Measurements from ENCODE around the gene ING2. TPM values are rescaled to one million over a fixed set of nuclear protein-coding genes. Genes with fewer than 3 reads are reported as not detected.

Gene ING2
- total RNA-seq, 1 experiment from 2014 or later: 7.5 TPM

GRCh38 chr4:183527326-183527725, 22.5 kb downstream of the ING2 start:
- Histone ChIP-seq H3K9ac (ENCODE audit: low read length) (no peak overlapping the region), H3K27ac (ENCODE audit: low read length) (no peak overlapping the region), H3K4me1 (ENCODE audit: low read length) (no peaks in the 10 kb centered on the region)

DNA sequence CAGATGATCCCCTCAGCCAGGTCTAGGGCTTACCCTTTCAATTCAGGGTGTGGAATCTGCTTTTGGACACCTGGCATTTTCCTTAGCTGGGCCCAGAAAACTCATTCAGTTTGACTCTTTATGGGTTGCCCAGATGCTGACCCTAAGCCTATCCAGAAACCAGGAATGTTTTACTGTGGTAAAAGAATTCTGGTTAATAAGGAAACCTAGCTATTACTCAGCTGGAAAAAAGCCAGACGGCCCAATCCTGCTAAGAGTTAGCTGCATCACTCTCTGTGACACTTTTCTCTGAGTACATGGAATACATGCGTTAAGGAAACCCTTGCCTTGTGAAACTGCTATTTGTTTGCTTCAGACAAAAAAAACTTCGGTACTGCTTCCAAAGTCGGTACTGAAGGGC, 28.0 kb downstream of the ING2 start:
- H3K4me1 ChIP-seq (ENCODE audit: low read length): no peaks in the 10 kb centered on the region
- H3K9ac ChIP-seq (ENCODE audit: low read length): no peak overlapping the region
- no peaks in the 10 kb centered on the region for H3K9me3 ChIP-seq (ENCODE audit: low read length)
- H3K36me3 ChIP-seq (ENCODE audit: insufficient read depth, low read length): no peaks in the 10 kb centered on the region
- H3K27me3 ChIP-seq (ENCODE audit: low read length): no peaks in the 10 kb centered on the region
- H3K79me2 ChIP-seq (ENCODE audit: low read length): no peaks in the 10 kb centered on the region
- no peaks in the 10 kb centered on the region for H4K20me1 ChIP-seq (ENCODE audit: insufficient read depth, low read depth, low read length)
- H3K4me2 ChIP-seq (ENCODE audit: low read depth, low read length, poor library complexity, severe bottlenecking): no peak overlapping the region
- no peak overlapping the region for H3K27ac ChIP-seq (ENCODE audit: low read length)
- no peak for DNase-seq
- no peak overlapping the region for H3K4me3 ChIP-seq (ENCODE audit: low read length)
- H2AFZ ChIP-seq (ENCODE audit: low read length): no peak overlapping the region
- H3K9me2 ChIP-seq (replicated peaks; ENCODE audit: insufficient read depth, low read length): no peaks in the 10 kb centered on the region

More at GRCh38 chr4:183527326-183527725, 22.5 kb downstream of the ING2 start:
- no peak for DNase-seq
- Histone ChIP-seq H3K79me2 (ENCODE audit: low read length) (no peaks in the 10 kb centered on the region), H4K20me1 (ENCODE audit: insufficient read depth, low read depth, low read length) (no peaks in the 10 kb centered on the region), H3K4me2 (ENCODE audit: low read depth, low read length, poor library complexity, severe bottlenecking) (no peak overlapping the region), H3K27me3 (ENCODE audit: low read length) (no peaks in the 10 kb centered on the region), H3K9me3 (ENCODE audit: low read length) (no peaks in the 10 kb centered on the region), H3K4me3 (ENCODE audit: low read length) (no peak overlapping the region), H3K36me3 (ENCODE audit: insufficient read depth, low read length) (no peaks in the 10 kb centered on the region), H2AFZ (ENCODE audit: low read length) (no peak overlapping the region), H3K9me2 (replicated peaks; ENCODE audit: insufficient read depth, low read length) (no peaks in the 10 kb centered on the region)

- Histone ChIP-seq H3K27me3 (ENCODE audit: low read length) (no peaks in the 10 kb centered on the region), H3K9me3 (ENCODE audit: low read length) (no peaks in the 10 kb centered on the region), H3K4me3 (ENCODE audit: low read length) (no peak overlapping the region), H4K20me1 (ENCODE audit: insufficient read depth, low read depth, low read length) (no peaks in the 10 kb centered on the region), H3K4me2 (ENCODE audit: low read depth, low read length, poor library complexity, severe bottlenecking) (no peak overlapping the region), H3K27ac (ENCODE audit: low read length) (no peak overlapping the region), H3K4me1 (ENCODE audit: low read length) (no peaks in the 10 kb centered on the region), H3K79me2 (ENCODE audit: low read length) (no peaks in the 10 kb centered on the region), H3K36me3 (ENCODE audit: insufficient read depth, low read length) (no peaks in the 10 kb centered on the region), H3K9ac (ENCODE audit: low read length) (no peak overlapping the region), H3K9me2 (replicated peaks; ENCODE audit: insufficient read depth, low read length) (no peaks in the 10 kb centered on the region), H2AFZ (ENCODE audit: low read length) (no peak overlapping the region)
- DNase-seq: no peak
These were observed 28.8 kb downstream of the ING2 start for GRCh38 chr4:183533698-183534097.

DNA sequence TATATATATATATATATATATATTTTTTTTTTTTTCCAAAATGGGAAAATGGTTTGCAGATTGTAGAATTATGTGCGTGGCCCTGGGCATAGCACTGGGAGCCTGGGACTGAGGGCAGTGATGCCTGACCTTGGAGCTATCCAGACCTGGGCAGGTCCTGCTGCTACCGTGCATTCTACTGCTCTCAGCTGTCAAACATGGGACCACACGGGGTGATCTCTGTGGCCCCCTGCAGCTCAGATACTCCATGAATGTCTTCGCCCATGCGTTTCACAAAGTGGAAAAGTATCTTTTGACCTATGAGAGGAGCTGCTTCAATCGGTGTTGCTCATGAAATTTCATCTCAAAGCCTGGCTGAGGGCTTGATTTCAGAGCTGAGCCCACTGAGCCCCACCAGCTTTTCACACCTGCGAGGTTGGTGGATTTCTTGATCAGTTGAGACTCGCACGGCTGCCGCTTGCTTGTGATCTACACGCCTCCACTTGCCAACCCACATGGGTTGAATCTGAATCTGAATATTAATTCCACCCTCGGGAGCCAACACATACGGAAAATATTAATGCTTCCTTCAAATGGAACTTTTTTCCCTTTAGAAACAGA, 35.7 kb downstream of the ING2 start:
- no peaks in the 10 kb centered on the region for H4K20me1 ChIP-seq (ENCODE audit: insufficient read depth, low read depth, low read length)
- H3K4me1 ChIP-seq (ENCODE audit: low read length): no peaks in the 10 kb centered on the region
- no peak overlapping the region for H3K27ac ChIP-seq (ENCODE audit: low read length)
- no peaks in the 10 kb centered on the region for H3K9me2 ChIP-seq (replicated peaks; ENCODE audit: insufficient read depth, low read length)
- DNase-seq: no peak
- H3K4me3 ChIP-seq (ENCODE audit: low read length): no peak overlapping the region
- H3K36me3 ChIP-seq (ENCODE audit: insufficient read depth, low read length): no peaks in the 10 kb centered on the region
- no peaks in the 10 kb centered on the region for H3K79me2 ChIP-seq (ENCODE audit: low read length)
- no peak overlapping the region for H2AFZ ChIP-seq (ENCODE audit: low read length)
- no peaks in the 10 kb centered on the region for H3K9me3 ChIP-seq (ENCODE audit: low read length)
- H3K27me3 ChIP-seq (ENCODE audit: low read length): no peaks in the 10 kb centered on the region
- no peak overlapping the region for H3K4me2 ChIP-seq (ENCODE audit: low read depth, low read length, poor library complexity, severe bottlenecking)
- H3K9ac ChIP-seq (ENCODE audit: low read length): no peak overlapping the region

GRCh38 chr4:183541010-183541751, 36.3 kb downstream of the ING2 start:
- no peak overlapping the region for H3K4me3 ChIP-seq (ENCODE audit: low read length)
- H3K9ac ChIP-seq (ENCODE audit: low read length): no peak overlapping the region
- no peaks in the 10 kb centered on the region for H3K9me3 ChIP-seq (ENCODE audit: low read length)
- no peaks in the 10 kb centered on the region for H3K36me3 ChIP-seq (ENCODE audit: insufficient read depth, low read length)
- DNase-seq: no peak
- no peaks in the 10 kb centered on the region for H4K20me1 ChIP-seq (ENCODE audit: insufficient read depth, low read depth, low read length)
- no peaks in the 10 kb centered on the region for H3K4me1 ChIP-seq (ENCODE audit: low read length)
- H3K79me2 ChIP-seq (ENCODE audit: low read length): no peaks in the 10 kb centered on the region
- no peaks in the 10 kb centered on the region for H3K9me2 ChIP-seq (replicated peaks; ENCODE audit: insufficient read depth, low read length)
- H2AFZ ChIP-seq (ENCODE audit: low read length): no peak overlapping the region
- no peak overlapping the region for H3K4me2 ChIP-seq (ENCODE audit: low read depth, low read length, poor library complexity, severe bottlenecking)
- H3K27ac ChIP-seq (ENCODE audit: low read length): no peak overlapping the region
- H3K27me3 ChIP-seq (ENCODE audit: low read length): no peaks in the 10 kb centered on the region

DNA sequence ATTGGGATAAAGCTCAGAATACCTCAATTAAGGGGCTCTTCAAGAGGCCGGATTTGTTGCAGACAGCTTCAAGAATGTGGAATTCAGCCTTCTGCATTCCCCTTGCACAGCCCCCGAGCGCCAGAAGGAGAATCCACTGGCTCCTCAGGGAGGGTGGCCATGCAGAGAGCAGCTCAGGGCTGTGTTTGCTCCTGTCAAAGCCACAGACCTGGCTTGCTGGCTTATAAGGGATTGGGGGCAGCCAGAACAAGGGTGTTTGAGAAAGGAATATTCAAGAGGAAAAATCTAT, 36.8 kb downstream of the ING2 start:
- Histone ChIP-seq H3K4me2 (ENCODE audit: low read depth, low read length, poor library complexity, severe bottlenecking) (no peak overlapping the region), H3K27me3 (ENCODE audit: low read length) (no peaks in the 10 kb centered on the region), H3K36me3 (ENCODE audit: insufficient read depth, low read length) (no peaks in the 10 kb centered on the region), H3K27ac (ENCODE audit: low read length) (no peak overlapping the region), H3K9me3 (ENCODE audit: low read length) (no peaks in the 10 kb centered on the region), H3K4me3 (ENCODE audit: low read length) (no peak overlapping the region), H4K20me1 (ENCODE audit: insufficient read depth, low read depth, low read length) (no peaks in the 10 kb centered on the region), H2AFZ (ENCODE audit: low read length) (no peak overlapping the region), H3K9me2 (replicated peaks; ENCODE audit: insufficient read depth, low read length) (no peaks in the 10 kb centered on the region), H3K9ac (ENCODE audit: low read length) (no peak overlapping the region), H3K79me2 (ENCODE audit: low read length) (no peaks in the 10 kb centered on the region), H3K4me1 (ENCODE audit: low read length) (no peaks in the 10 kb centered on the region)
- no peak for DNase-seq

DNA sequence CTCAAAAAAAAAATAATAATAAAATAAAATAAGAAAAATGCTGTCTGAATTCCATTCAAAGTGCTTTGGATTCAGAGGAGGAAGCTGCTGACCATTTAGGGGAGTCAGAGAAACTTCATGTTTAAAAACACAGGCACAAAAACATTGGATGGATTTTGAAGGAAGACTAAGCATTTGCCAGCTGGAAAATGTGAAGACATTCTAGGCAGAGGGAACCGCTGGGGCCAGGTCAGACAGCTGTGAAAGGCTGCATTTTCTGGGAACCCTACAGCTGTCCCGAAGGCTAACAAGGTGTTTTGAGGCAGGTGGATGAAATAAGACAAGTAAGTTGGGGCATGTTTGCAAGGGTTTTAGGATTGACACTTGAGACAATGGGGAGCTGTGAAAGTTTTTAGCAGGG, 38.6 kb downstream of the ING2 start:
- H3K9me2 ChIP-seq (replicated peaks; ENCODE audit: insufficient read depth, low read length): no peaks in the 10 kb centered on the region
- no peaks in the 10 kb centered on the region for H3K36me3 ChIP-seq (ENCODE audit: insufficient read depth, low read length)
- DNase-seq: no peak

GRCh38 chr4:183544109-183544508, 39.3 kb downstream of the ING2 start:
- Histone ChIP-seq H3K36me3 (ENCODE audit: insufficient read depth, low read length) (no peaks in the 10 kb centered on the region), H3K4me3 (ENCODE audit: low read length) (no peak overlapping the region), H2AFZ (ENCODE audit: low read length) (0 out of 2 replicates have a peak overlapping the region, but pooled peaks have one; percentile 41), H3K9me3 (ENCODE audit: low read length) (no peaks in the 10 kb centered on the region), H3K4me2 (ENCODE audit: low read depth, low read length, poor library complexity, severe bottlenecking) (no peak overlapping the region), H3K9me2 (replicated peaks; ENCODE audit: insufficient read depth, low read length) (no peaks in the 10 kb centered on the region), H3K9ac (ENCODE audit: low read length) (no peak overlapping the region), H3K4me1 (ENCODE audit: low read length) (no peaks in the 10 kb centered on the region), H3K27ac (ENCODE audit: low read length) (no peak overlapping the region), H3K27me3 (ENCODE audit: low read length) (no peaks in the 10 kb centered on the region), H3K79me2 (ENCODE audit: low read length) (no peaks in the 10 kb centered on the region), H4K20me1 (ENCODE audit: insufficient read depth, low read depth, low read length) (no peaks in the 10 kb centered on the region)
- no peak for DNase-seq

More for the DNA sequence above, 38.6 kb downstream of the ING2 start:
- Histone ChIP-seq H3K4me1 (ENCODE audit: low read length) (no peaks in the 10 kb centered on the region), H3K4me3 (ENCODE audit: low read length) (no peak overlapping the region), H3K9ac (ENCODE audit: low read length) (no peak overlapping the region), H4K20me1 (ENCODE audit: insufficient read depth, low read depth, low read length) (no peaks in the 10 kb centered on the region), H3K27ac (ENCODE audit: low read length) (no peak overlapping the region), H3K9me3 (ENCODE audit: low read length) (no peaks in the 10 kb centered on the region), H3K27me3 (ENCODE audit: low read length) (no peaks in the 10 kb centered on the region), H2AFZ (ENCODE audit: low read length) (no peak overlapping the region), H3K4me2 (ENCODE audit: low read depth, low read length, poor library complexity, severe bottlenecking) (no peak overlapping the region), H3K79me2 (ENCODE audit: low read length) (no peaks in the 10 kb centered on the region)

All from Karpas-422 (cell line).